Measurements from ENCODE around the gene EIF4G3. TPM values are rescaled to one million over a fixed set of nuclear protein-coding genes. Genes with fewer than 3 reads are reported as not detected.

The EIF4G3 gene
- total and polyA plus RNA-seq, 9 of the 15 experiments (the other 6 are each of a cell fraction or from before 2014, with no cell fraction given): 6.7 to 40.5 (median 32.1) TPM

GRCh38 chr1:21022279-21023040 lies 154.2 kb downstream of the EIF4G3 start (continued):
- TF ChIP-seq ZBTB43 (CRISPR knock-in tag; IDR thresholded peaks at IDR 0.05) (no peak), E4F1 (CRISPR knock-in tag; IDR thresholded peaks at IDR 0.05; ENCODE audit: borderline replicate concordance) (no peak), GABPB1 (CRISPR knock-in tag; IDR thresholded peaks at IDR 0.05) (peak; percentile 53; the same call in 1 of the 2 replicates), ZNF76 (CRISPR knock-in tag; IDR thresholded peaks at IDR 0.05; ENCODE audit: borderline replicate concordance) (0 out of 2 replicates have a peak, but pooled peaks have one; percentile 61), HMG20A (CRISPR knock-in tag; conservative IDR thresholded peaks at IDR 0.05) (no peak), ARID4B (CRISPR knock-in tag; IDR thresholded peaks at IDR 0.05) (no peak), ZNF518B (CRISPR knock-in tag; IDR thresholded peaks at IDR 0.05) (no peak), PYGO2 (tag; IDR thresholded peaks at IDR 0.05) (peak; percentile 47; the same call in 1 of the 2 replicates), HMGXB4 (CRISPR knock-in tag; IDR thresholded peaks at IDR 0.05) (no peak), FOXO4 (CRISPR knock-in tag; IDR thresholded peaks at IDR 0.05) (no peak)

Data from K562 (cell line).